D721Med (cell line): Measurements from ENCODE around the gene SPI1.

Source experiments
- DNase-seq: peaks from one replicate; pipeline ENCODE4 v3.0.0; 2011; ENCODE audit warnings: low spot score; ENCODE audit not compliant: insufficient read length
- FAIRE-seq: peaks from 2 replicates; lab custom pipeline; 2011; peaks lifted over from hg19 to GRCh38; lab: Jason Lieb, UNC
- TF ChIP-seq, protein P1 (sequence below): IDR thresholded peaks from 2 replicates; pipeline ENCODE4 v1.5.1; 2012; ENCODE audit warnings: mild to moderate bottlenecking, control low read depth; ENCODE audit not compliant: insufficient read depth; ENCODE audit errors: missing control alignments

Gene SPI1

GRCh38 chr11:47306484-47306844, 71.9 kb downstream of the SPI1 start:
- TF ChIP-seq, protein P1, sequence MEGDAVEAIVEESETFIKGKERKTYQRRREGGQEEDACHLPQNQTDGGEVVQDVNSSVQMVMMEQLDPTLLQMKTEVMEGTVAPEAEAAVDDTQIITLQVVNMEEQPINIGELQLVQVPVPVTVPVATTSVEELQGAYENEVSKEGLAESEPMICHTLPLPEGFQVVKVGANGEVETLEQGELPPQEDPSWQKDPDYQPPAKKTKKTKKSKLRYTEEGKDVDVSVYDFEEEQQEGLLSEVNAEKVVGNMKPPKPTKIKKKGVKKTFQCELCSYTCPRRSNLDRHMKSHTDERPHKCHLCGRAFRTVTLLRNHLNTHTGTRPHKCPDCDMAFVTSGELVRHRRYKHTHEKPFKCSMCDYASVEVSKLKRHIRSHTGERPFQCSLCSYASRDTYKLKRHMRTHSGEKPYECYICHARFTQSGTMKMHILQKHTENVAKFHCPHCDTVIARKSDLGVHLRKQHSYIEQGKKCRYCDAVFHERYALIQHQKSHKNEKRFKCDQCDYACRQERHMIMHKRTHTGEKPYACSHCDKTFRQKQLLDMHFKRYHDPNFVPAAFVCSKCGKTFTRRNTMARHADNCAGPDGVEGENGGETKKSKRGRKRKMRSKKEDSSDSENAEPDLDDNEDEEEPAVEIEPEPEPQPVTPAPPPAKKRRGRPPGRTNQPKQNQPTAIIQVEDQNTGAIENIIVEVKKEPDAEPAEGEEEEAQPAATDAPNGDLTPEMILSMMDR, result no peak
- no peak for FAIRE-seq
- DNase-seq, result no peak

- FAIRE-seq, result peak; percentile 90
- peak; percentile 58 for DNase-seq
- TF ChIP-seq, protein P1, result no peak
These were observed 72.4 kb downstream of the SPI1 start for GRCh38 chr11:47305734-47306483.
